ENCODE data around the gene COL4A6.
A peak's percentile ranks its signal among the peaks of the same experiment; 100 is the strongest.

COL4A6 gene

GRCh38 chrX:108216919-108217571 lies 221.2 kb downstream of the COL4A6 start:
- no peak for DNase-seq (ENCODE audit: low spot score)

DNA sequence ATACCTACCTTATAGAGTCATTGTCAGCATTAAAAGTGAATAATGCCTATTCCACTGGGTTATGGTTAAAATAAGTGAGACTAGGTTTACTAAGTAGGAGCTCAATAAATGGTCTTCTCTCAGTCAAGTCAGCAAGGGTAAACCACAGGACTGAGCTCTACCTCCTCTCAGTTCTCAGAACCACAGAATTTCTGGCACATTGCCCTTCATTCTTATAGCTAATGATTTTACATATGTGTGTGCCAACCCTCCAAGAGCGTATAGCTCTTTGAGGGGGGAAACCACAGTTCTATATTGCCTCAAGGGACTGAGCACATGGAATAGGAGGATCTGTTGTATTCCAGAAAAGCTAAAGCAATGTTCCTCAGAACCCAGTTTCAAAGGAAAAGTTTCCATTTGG lies 221.8 kb downstream of the COL4A6 start:
- no peak for DNase-seq (ENCODE audit: low spot score)

- DNase-seq (ENCODE audit: low spot score): no peak
These were observed 226.9 kb downstream of the COL4A6 start for GRCh38 chrX:108211301-108211700.

GRCh38 chrX:108209006-108209554 lies 229.1 kb downstream of the COL4A6 start:
- DNase-seq (ENCODE audit: low spot score): no peak

DNA sequence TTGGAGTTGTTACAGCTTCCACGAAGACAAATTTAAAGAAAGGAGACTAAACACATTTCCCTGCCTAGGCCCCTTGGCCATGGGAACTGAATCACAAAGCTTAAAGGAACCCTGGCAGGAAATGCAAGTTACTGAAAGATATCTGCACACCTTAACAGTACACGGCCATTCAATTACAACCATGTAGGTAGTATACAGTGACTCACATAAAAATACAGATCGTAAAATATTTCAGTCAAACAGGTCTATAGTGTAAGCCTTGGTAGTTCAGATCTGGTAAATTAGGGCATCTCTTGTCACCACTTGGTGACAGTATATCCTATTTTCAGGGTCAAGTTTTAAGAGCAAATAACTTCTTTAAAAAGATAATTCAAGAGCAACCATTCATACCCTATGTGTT lies 234.7 kb downstream of the COL4A6 start:
- no peak for DNase-seq (ENCODE audit: low spot score)

- DNase-seq (ENCODE audit: low spot score): peak; percentile 4
These were observed 238.5 kb downstream of the COL4A6 start for GRCh38 chrX:108199691-108200090.

- no peak for DNase-seq (ENCODE audit: low spot score)
These were observed 239.2 kb downstream of the COL4A6 start for GRCh38 chrX:108199041-108199440.

- DNase-seq (ENCODE audit: low spot score): no peak
These were observed 239.8 kb downstream of the COL4A6 start for GRCh38 chrX:108198420-108198819.

GRCh38 chrX:108186811-108187210 lies 251.4 kb downstream of the COL4A6 start:
- no peak for DNase-seq (ENCODE audit: low spot score)

GRCh38 chrX:108178143-108178498 lies 260.1 kb downstream of the COL4A6 start:
- DNase-seq (ENCODE audit: low spot score): no peak

DNA sequence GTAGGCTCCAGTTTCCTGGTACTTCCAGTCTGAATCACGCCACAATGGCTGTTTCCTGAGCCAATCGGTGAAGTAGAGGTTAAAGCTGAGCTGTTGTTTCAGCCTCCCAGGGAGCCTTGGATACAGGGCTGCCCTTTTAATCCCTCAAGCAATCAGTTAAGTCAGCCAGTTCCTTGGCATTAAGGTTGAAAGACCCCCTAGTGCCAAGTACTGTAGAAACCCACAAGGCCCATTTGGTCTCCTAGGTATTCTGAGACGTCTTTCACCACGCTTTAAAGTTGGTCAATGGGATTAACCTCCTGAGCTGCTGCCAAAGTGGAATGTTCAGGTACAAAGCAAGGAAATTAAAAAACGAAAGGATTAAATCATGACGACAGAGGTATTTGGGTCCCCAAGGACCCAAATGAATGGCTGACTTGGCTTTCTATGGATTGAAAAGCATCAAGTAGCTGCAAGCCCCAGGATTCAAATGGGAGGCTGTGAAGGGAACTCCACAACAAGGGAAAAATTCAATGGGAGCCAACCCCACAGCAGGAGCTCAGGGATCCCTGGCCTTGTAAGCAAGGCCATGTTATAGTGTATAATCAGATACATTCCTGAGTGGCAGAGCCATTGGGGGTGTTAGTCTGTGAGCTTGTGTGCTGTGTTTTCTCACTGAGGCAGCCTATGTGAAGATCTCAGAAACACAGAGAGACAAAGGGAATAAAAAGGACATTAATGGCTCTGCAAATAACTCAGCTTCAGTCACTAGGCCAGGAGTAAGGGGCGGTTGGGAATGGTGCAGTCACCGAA lies 260.7 kb downstream of the COL4A6 start:
- DNase-seq (ENCODE audit: low spot score): no peak

DNA sequence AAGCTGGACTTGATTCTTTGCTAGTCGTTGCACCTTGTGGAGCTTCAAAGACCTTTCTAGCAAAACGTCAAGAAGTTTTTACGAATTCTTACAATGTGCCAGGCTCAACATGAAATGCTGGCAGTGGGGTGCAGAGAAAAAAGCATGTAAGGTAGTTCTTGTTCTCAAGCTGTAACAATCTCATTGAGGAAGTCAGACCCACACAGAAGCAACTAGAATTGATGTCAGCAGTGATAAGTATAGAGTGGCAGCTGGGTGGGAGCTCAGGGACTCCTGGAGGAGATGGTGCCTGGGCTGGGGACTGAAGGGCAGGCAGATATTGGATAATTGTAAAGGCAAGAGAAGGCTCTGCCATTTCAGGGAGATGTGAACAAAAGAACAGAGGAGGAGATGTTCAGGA lies 264.3 kb downstream of the COL4A6 start:
- no peak for DNase-seq (ENCODE audit: low spot score)

- DNase-seq (ENCODE audit: low spot score): no peak
These were observed 266.6 kb downstream of the COL4A6 start for GRCh38 chrX:108171671-108172070.

- DNase-seq (ENCODE audit: low spot score): no peak
These were observed 268.5 kb downstream of the COL4A6 start for GRCh38 chrX:108169768-108170167.

- no peak for DNase-seq (ENCODE audit: low spot score)
These were observed 269.1 kb downstream of the COL4A6 start for GRCh38 chrX:108168961-108169740.

GRCh38 chrX:108167211-108167872 lies 270.9 kb downstream of the COL4A6 start:
- no peak for DNase-seq (ENCODE audit: low spot score)

DNA sequence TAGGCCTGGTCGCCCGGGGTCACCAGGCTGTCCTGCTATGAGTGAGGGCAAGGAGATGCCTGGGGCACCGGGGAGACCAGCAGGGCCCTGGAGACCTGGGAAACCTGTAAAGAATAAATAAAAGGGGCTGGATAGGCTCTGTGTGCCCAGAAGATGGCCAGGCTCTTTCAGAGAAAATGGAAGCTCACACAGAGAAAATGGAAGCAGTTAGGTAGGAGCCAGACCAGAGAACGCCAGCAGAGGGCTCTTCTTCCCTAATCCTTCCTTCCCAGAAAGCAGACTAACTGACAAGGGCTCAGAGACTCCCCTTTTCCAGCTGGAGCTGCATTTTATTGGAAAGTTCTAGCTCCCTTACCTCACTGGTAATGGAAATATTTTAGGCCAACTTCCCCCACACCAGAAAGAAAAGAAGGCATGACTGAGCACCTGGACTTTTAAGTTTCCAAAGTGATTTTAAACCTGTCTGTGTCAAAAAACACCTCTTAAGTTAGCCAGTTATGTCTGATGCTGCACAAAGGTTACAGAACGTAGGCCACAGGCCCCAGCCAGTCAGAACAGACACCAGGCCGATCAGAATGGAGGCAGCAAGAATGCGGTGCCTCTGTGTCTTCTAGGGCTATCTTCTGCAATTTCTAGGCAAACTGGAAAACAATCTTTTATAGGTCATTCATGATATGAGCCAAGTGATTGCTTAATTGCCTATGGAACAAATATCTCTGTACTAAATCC lies 272.7 kb downstream of the COL4A6 start:
- DNase-seq (ENCODE audit: low spot score): peak; percentile 4

- DNase-seq (ENCODE audit: low spot score): no peak
These were observed 274.7 kb downstream of the COL4A6 start for GRCh38 chrX:108163333-108164082.

- no peak for DNase-seq (ENCODE audit: low spot score)
These were observed 276.0 kb downstream of the COL4A6 start for GRCh38 chrX:108162265-108162664.

GRCh38 chrX:108160309-108160708 lies 277.9 kb downstream of the COL4A6 start:
- DNase-seq (ENCODE audit: low spot score): no peak

Measured in pons (tissue), 1 donor.